ENCODE data around the gene DPYSL4. TPM values are rescaled to one million over a fixed set of nuclear protein-coding genes. Genes with fewer than 3 reads are reported as not detected.

Gene DPYSL4
- total and polyA plus RNA-seq, 2 experiments from 2014 or later, result 2.1 to 4.1 TPM

GRCh38 chr10:132230557-132231210, 43.9 kb downstream of the DPYSL4 start:
- no peaks in the 10 kb centered on the region for H3K9me2 ChIP-seq (replicated peaks; ENCODE audit: insufficient read depth)
- H3K36me3 ChIP-seq (replicated peaks; ENCODE audit: insufficient read depth, low read depth), result no peaks in the 10 kb centered on the region
- no peaks in the 10 kb centered on the region for H3K79me2 ChIP-seq
- DNase-seq (ENCODE audit: low spot score), result no peak
- WGBS (ENCODE audit: low lambda C conversion rate, missing lambda C conversion rate), result 90% methylated on average over 15 of the region's 21 CpGs
- TF ChIP-seq CTCF (IDR thresholded peaks at IDR 0.05; ENCODE audit: poor library complexity) (no peak), EZH2 (IDR thresholded peaks at IDR 0.05; ENCODE audit: borderline replicate concordance) (no peak), EZH2phosphoT487 (IDR thresholded peaks at IDR 0.05; ENCODE audit: low read depth, severe bottlenecking, unreplicated experiment) (no peak)
- no peak overlapping the region for H2AFZ ChIP-seq
- H3K9me3 ChIP-seq (ENCODE audit: low read depth), result no peaks in the 10 kb centered on the region
- H3K4me1 ChIP-seq (ENCODE audit: insufficient read depth), result no peaks in the 10 kb centered on the region
- no peaks in the 10 kb centered on the region for H3K27me3 ChIP-seq
- no peaks in the 10 kb centered on the region for H4K20me1 ChIP-seq (ENCODE audit: insufficient read depth, poor library complexity, severe bottlenecking)
- no peak overlapping the region for H3K4me2 ChIP-seq
- no peak overlapping the region for H3K4me3 ChIP-seq
- no peak overlapping the region for H3K27ac ChIP-seq

GRCh38 chr10:132231656-132232022, 44.9 kb downstream of the DPYSL4 start:
- Histone ChIP-seq H3K4me3 (no peak overlapping the region), H3K4me2 (no peak overlapping the region), H3K9me2 (replicated peaks; ENCODE audit: insufficient read depth) (no peaks in the 10 kb centered on the region), H3K79me2 (no peaks in the 10 kb centered on the region), H3K4me1 (ENCODE audit: insufficient read depth) (no peaks in the 10 kb centered on the region), H4K20me1 (ENCODE audit: insufficient read depth, poor library complexity, severe bottlenecking) (no peaks in the 10 kb centered on the region), H3K36me3 (replicated peaks; ENCODE audit: insufficient read depth, low read depth) (no peaks in the 10 kb centered on the region), H2AFZ (no peak overlapping the region), H3K27ac (no peak overlapping the region), H3K27me3 (no peaks in the 10 kb centered on the region), H3K9me3 (ENCODE audit: low read depth) (no peaks in the 10 kb centered on the region)
- TF ChIP-seq EZH2phosphoT487 (IDR thresholded peaks at IDR 0.05; ENCODE audit: low read depth, severe bottlenecking, unreplicated experiment), result no peak
- no peak for TF ChIP-seq CTCF (IDR thresholded peaks at IDR 0.05; ENCODE audit: poor library complexity)
- no peak for TF ChIP-seq EZH2 (IDR thresholded peaks at IDR 0.05; ENCODE audit: borderline replicate concordance)
- no peak for DNase-seq (ENCODE audit: low spot score)
- WGBS (ENCODE audit: low lambda C conversion rate, missing lambda C conversion rate), result 90% methylated on average over 13 of the region's 13 CpGs

- Histone ChIP-seq H3K9me2 (replicated peaks; ENCODE audit: insufficient read depth) (no peaks in the 10 kb centered on the region), H3K36me3 (replicated peaks; ENCODE audit: insufficient read depth, low read depth) (no peaks in the 10 kb centered on the region), H3K4me1 (ENCODE audit: insufficient read depth) (no peaks in the 10 kb centered on the region), H3K4me2 (no peak overlapping the region), H3K4me3 (no peak overlapping the region), H3K9me3 (ENCODE audit: low read depth) (no peaks in the 10 kb centered on the region), H2AFZ (no peak overlapping the region), H3K27ac (no peak overlapping the region), H4K20me1 (ENCODE audit: insufficient read depth, poor library complexity, severe bottlenecking) (no peaks in the 10 kb centered on the region), H3K79me2 (no peaks in the 10 kb centered on the region), H3K27me3 (no peaks in the 10 kb centered on the region)
- DNase-seq (ENCODE audit: low spot score), result no peak
- 79% methylated on average over 35 of the region's 35 CpGs for WGBS (ENCODE audit: low lambda C conversion rate, missing lambda C conversion rate)
- no peak for TF ChIP-seq EZH2 (IDR thresholded peaks at IDR 0.05; ENCODE audit: borderline replicate concordance)
- TF ChIP-seq EZH2phosphoT487 (IDR thresholded peaks at IDR 0.05; ENCODE audit: low read depth, severe bottlenecking, unreplicated experiment), result no peak
- TF ChIP-seq CTCF (IDR thresholded peaks at IDR 0.05; ENCODE audit: poor library complexity), result no peak
Measured at GRCh38 chr10:132232023-132232951, 45.5 kb downstream of the DPYSL4 start.

Measured in hepatocyte (in vitro differentiated cells).